ENCODE results near the gene ITGAD.

Gene ITGAD

DNA sequence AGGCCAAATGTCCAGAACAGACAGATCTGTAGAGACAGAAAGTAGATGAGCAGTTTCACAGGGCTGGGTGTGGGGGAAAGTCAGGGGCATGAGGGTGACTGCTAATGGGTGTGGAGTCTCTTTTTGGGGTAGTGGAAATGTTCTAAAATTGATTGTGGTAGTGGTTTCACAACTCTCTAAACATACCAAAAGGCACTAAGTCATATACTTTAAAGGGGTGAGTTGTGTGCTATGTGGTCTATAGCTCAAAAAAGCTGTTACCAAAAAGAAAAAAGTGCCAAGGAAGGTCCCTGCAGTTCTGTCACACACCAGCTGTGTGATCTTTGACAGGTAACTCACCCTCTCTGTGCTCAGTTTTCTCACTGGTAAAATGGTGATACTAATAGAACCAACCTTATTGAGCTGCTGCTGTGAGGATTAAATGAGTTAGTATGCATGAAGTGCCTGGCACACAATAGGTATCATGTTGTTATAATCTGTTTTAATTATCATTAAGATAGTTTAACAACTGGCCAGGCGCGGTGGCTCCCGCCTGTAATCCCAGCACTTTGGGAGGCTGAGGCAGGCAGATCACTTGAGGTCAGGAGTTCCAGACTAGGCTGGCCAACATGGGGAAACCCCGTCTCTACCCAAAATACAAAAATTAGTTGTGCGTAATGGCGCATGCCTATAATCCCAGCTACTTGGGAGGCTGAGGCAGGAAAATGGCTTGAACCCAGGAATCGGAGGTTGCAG lies 27.8 kb upstream of the ITGAD start:
- DNase-seq (ENCODE audit: low read depth, low spot score): no peak
- no peak overlapping the region for H3K4me3 ChIP-seq (ENCODE audit: low read depth, low read length)
- TF ChIP-seq, protein P1, sequence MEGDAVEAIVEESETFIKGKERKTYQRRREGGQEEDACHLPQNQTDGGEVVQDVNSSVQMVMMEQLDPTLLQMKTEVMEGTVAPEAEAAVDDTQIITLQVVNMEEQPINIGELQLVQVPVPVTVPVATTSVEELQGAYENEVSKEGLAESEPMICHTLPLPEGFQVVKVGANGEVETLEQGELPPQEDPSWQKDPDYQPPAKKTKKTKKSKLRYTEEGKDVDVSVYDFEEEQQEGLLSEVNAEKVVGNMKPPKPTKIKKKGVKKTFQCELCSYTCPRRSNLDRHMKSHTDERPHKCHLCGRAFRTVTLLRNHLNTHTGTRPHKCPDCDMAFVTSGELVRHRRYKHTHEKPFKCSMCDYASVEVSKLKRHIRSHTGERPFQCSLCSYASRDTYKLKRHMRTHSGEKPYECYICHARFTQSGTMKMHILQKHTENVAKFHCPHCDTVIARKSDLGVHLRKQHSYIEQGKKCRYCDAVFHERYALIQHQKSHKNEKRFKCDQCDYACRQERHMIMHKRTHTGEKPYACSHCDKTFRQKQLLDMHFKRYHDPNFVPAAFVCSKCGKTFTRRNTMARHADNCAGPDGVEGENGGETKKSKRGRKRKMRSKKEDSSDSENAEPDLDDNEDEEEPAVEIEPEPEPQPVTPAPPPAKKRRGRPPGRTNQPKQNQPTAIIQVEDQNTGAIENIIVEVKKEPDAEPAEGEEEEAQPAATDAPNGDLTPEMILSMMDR (IDR thresholded peaks at IDR 0.05; ENCODE audit: low read depth, low read length): no peak
- in situ Hi-C loops (cut with HindIII; ENCODE audit: low sequenced_read_pairs): no loop called here

DNA sequence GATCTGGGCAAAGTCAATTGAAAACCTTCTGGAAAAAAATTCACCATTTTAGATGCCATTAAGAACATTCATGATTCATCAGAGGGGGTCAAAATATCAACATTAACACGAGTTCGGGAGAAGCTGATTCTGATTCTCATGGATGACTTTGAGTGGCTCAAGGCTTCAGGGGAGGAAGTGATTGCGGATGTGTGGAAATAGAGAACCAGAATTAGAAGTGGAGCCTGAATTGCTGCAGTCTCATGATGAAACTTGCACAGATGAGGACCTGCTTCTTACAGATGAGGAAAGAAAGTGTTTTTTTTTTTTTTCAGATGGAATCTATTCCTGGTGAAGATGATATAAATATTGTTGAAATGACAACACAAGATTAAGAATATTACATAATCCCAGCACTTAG lies 25.3 kb upstream of the ITGAD start:
- in situ Hi-C loops (cut with HindIII; ENCODE audit: low sequenced_read_pairs): no loop called here
- H3K4me3 ChIP-seq (ENCODE audit: low read depth, low read length): no peak overlapping the region
- no peak for DNase-seq (ENCODE audit: low read depth, low spot score)
- TF ChIP-seq, protein P1 (IDR thresholded peaks at IDR 0.05; ENCODE audit: low read depth, low read length): no peak

DNA sequence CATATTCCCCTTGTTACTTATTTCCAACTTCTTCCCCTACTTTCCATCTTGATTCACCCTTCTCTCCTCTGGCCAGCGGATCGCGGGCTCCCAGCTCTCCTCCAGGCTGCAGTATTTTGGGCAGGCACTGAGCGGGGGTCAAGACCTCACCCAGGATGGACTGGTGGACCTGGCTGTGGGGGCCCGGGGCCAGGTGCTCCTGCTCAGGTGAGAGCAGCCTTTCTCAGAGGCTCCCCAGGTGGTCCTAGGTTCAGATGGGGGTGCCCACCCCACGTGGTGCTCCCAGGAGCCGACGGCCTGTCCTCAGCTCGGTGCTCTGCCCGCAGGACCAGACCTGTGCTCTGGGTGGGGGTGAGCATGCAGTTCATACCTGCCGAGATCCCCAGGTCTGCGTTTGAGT lies 22.1 kb upstream of the ITGAD start:
- TF ChIP-seq, protein P1 (IDR thresholded peaks at IDR 0.05; ENCODE audit: low read depth, low read length): no peak
- in situ Hi-C loops (cut with HindIII; ENCODE audit: low sequenced_read_pairs): no loop called here
- no peak overlapping the region for H3K4me3 ChIP-seq (ENCODE audit: low read depth, low read length)
- no peak for DNase-seq (ENCODE audit: low read depth, low spot score)

DNA sequence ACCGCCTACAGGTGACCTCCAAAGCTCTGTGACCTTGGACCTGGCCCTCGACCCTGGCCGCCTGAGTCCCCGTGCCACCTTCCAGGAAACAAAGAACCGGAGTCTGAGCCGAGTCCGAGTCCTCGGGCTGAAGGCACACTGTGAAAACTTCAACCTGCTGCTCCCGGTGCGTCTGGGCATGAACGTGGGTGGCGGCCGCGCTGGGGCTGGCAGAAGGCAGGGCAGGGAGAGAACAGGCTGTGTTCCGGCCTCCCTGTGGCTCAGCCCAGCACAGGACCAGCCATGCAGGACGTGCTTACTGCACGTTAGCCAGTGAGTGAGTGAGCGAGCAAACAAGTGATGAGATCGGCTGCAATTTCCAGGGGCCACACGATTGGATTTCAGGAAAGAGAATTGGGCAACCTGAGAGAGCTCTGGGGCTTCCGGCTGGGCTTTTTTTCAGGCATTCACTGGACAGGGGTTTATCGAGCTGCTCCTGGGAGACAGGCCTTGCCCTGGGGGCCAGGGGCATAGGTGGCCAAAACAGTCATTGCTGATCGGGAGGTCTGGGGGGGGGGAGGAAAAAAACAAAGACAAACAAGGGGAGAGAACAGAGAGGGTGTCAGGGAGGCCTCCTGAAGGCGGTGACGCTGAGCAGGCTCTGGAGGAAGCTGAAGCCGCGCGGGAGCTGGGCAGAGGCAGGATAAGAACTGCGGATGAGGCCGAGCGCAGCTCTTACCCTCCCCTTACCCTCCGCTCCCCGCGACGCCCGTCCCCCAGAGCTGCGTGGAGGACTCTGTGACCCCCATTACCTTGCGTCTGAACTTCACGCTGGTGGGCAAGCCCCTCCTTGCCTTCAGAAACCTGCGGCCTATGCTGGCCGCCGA lies 21.3 kb upstream of the ITGAD start:
- in situ Hi-C loops (cut with HindIII; ENCODE audit: low sequenced_read_pairs): no loop called here
- TF ChIP-seq, protein P1 (IDR thresholded peaks at IDR 0.05; ENCODE audit: low read depth, low read length): no peak
- no peak overlapping the region for H3K4me3 ChIP-seq (ENCODE audit: low read depth, low read length)

DNA sequence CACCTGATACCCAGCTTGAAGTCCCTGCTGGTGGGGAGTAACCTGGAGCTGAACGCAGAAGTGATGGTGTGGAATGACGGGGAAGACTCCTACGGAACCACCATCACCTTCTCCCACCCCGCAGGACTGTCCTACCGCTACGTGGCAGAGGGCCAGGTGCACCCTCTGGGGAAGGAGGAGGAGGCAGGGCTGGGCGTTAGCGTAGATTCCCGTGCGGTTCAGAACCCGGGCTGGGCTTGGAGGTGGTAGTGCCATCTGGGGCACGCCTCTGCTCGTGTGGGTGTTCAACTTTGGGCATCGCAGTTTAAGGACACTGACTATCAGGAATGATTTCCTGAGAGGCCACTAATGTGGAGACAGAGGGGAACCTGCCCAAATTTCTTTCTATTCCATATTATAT lies 19.9 kb upstream of the ITGAD start:
- H3K4me3 ChIP-seq (ENCODE audit: low read depth, low read length): no peak overlapping the region
- in situ Hi-C loops (cut with HindIII; ENCODE audit: low sequenced_read_pairs): no loop called here
- TF ChIP-seq, protein P1 (IDR thresholded peaks at IDR 0.05; ENCODE audit: low read depth, low read length): no peak
- no peak for DNase-seq (ENCODE audit: low read depth, low spot score)

More for the DNA sequence above, 21.3 kb upstream of the ITGAD start:
- DNase-seq (ENCODE audit: low read depth, low spot score): no peak

DNA sequence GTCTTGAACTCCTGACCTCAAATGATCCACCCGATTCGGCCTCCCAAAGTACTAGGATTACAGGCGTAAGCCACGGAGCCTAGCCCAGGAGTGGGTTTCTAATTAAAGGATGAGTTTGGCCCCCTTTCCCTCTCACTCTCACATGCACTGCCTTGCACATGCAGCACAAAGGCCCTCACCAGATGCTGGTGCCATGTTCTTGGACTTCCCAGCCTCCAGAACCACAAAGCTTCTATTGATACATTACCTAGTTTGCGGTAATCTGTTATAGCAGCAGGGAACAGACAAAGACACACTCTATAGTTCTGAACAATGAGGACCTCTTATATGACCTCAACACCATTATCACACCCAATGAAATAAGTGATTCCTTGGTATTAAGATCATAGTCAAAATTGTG lies 17.9 kb upstream of the ITGAD start:
- in situ Hi-C loops (cut with HindIII; ENCODE audit: low sequenced_read_pairs): no loop called here
- TF ChIP-seq, protein P1 (IDR thresholded peaks at IDR 0.05; ENCODE audit: low read depth, low read length): no peak
- no peak overlapping the region for H3K4me3 ChIP-seq (ENCODE audit: low read depth, low read length)
- DNase-seq (ENCODE audit: low read depth, low spot score): no peak
